Smooth muscle cell (in vitro differentiated cells): ENCODE data around the gene RGS19. TPM values are rescaled to one million over a fixed set of nuclear protein-coding genes. Genes with fewer than 3 reads are reported as not detected.
"Not testable (repeated sequence)": the region's sequence is repeated elsewhere in the genome, so short reads cannot be mapped to it uniquely, and the experiment has no call there.

Experiments used
- DNase-seq: peaks from one replicate; lab custom pipeline; 2025; ENCODE audit not compliant: unreplicated experiment; lab: John Stamatoyannopoulos, UW
- H2AFZ ChIP-seq: fragments of 200-600 bp; sonication (generic); 2 replicates; pipeline ENCODE4 v1.6.0; 2016; ENCODE audit warnings: antibody characterized with exemption, low read depth, mild to moderate bottlenecking
- H3F3A ChIP-seq: fragments of 200-600 bp; sonication (generic); 2 replicates; pipeline ENCODE4 v1.6.0; 2017; ENCODE audit warnings: antibody characterized with exemption, low read depth
- H3K27ac ChIP-seq: fragments of 200-600 bp; sonication (generic); 2 replicates; pipeline ENCODE4 v1.5.1; 2016; ENCODE audit warnings: low read depth, mild to moderate bottlenecking
- H3K27me3 ChIP-seq: fragments of 200-600 bp; sonication (generic); 2 replicates; pipeline ENCODE4 v1.6.1; 2016; ENCODE audit warnings: low read depth, mild to moderate bottlenecking
- H3K36me3 ChIP-seq: fragments of 200-600 bp; sonication (generic); 2 replicates; pipeline ENCODE4 v1.5.1; 2016; ENCODE audit warnings: low read depth
- H3K4me1 ChIP-seq: fragments of 200-600 bp; sonication (generic); 2 replicates; pipeline ENCODE4 v1.5.1; 2016; ENCODE audit warnings: low read depth
- H3K4me2 ChIP-seq: fragments of 200-600 bp; sonication (generic); 2 replicates; pipeline ENCODE4 v1.6.0; 2016; ENCODE audit warnings: mild to moderate bottlenecking
- H3K4me3 ChIP-seq: fragments of 200-600 bp; sonication (generic); 2 replicates; pipeline ENCODE4 v1.5.1; 2016; ENCODE audit warnings: mild to moderate bottlenecking
- H3K79me2 ChIP-seq: fragments of 200-600 bp; sonication (generic); 2 replicates; pipeline ENCODE4 v1.6.0; 2016; ENCODE audit warnings: low read depth, mild to moderate bottlenecking
- H3K9ac ChIP-seq: fragments of 200-600 bp; sonication (generic); 2 replicates; pipeline ENCODE4 v1.6.0; 2016; ENCODE audit warnings: low read depth
- H3K9me3 ChIP-seq: fragments of 200-600 bp; sonication (generic); replicated peaks from 2 replicates; pipeline ENCODE4 v1.5.1; 2016; ENCODE audit warnings: low read depth
- H4K20me1 ChIP-seq: fragments of 200-600 bp; sonication (generic); 2 replicates; pipeline ENCODE4 v1.6.0; 2016; ENCODE audit warnings: low read depth
- CTCF ChIP-seq: fragments of 200-600 bp; sonication (generic); IDR thresholded peaks from 2 replicates; pipeline ENCODE4 v1.5.1; 2017; ENCODE audit warnings: borderline replicate concordance, mild to moderate bottlenecking, antibody characterized with exemption; ENCODE audit not compliant: insufficient read depth, poor library complexity, severe bottlenecking
- whole genome bisulfite sequencing: methylation state at CpG from one replicate; pipeline ENCODE4 v1.1.7; 2016; ENCODE audit warnings: low lambda C conversion rate; 5-methylcytosine and 5-hydroxymethylcytosine counted together
- polyA plus RNA-seq: library from polyadenylated mRNA; unstranded; fragments of >200 nt; fragmentation: Nextera tagmentation; extraction: Ambion mirVana; gene quantifications from 2 replicates; pipeline ENCODE4 v1.2.1, GENCODE V29; 2016
- total RNA-seq: library from RNA; depleted of rRNA; stranded (reverse); fragments of >200 nt; gene quantifications from 2 replicates; pipeline ENCODE4 v1.2.3, GENCODE V29; 2014

RGS19 gene
- total and polyA plus RNA-seq, 2 experiments from 2014 or later = 17.4 to 24.6 TPM

- H3K9ac ChIP-seq = no peak overlapping the region
- H2AFZ ChIP-seq = no peak overlapping the region
- 85% methylated on average over 17 of the region's 19 CpGs for WGBS
- no peak overlapping the region for H3K4me2 ChIP-seq
- H4K20me1 ChIP-seq = peaks cover 3% of the 10 kb centered on the region
- H3K79me2 ChIP-seq = no peaks in the 10 kb centered on the region
- DNase-seq = no peak
- H3K4me1 ChIP-seq = no peaks in the 10 kb centered on the region
- no peaks in the 10 kb centered on the region for H3K9me3 ChIP-seq
- H3K4me3 ChIP-seq = no peak overlapping the region
- no peaks in the 10 kb centered on the region for H3K36me3 ChIP-seq
- no peak for TF ChIP-seq CTCF
- H3K27me3 ChIP-seq = no peaks in the 10 kb centered on the region
- no peaks in the 10 kb centered on the region for H3F3A ChIP-seq
- H3K27ac ChIP-seq = no peak overlapping the region
Observed at GRCh38 chr20:64091340-64091739, 12.0 kb upstream of the RGS19 start.

- no peak for TF ChIP-seq CTCF
- Histone ChIP-seq H3K4me1 (no peaks in the 10 kb centered on the region), H2AFZ (no peak overlapping the region), H3K79me2 (no peaks in the 10 kb centered on the region), H3K9ac (no peak overlapping the region), H3F3A (no peaks in the 10 kb centered on the region), H3K4me2 (no peak overlapping the region), H3K9me3 (no peaks in the 10 kb centered on the region), H3K27ac (no peak overlapping the region), H3K27me3 (peaks cover 10% of the 10 kb centered on the region), H3K4me3 (no peak overlapping the region), H4K20me1 (peaks cover 3% of the 10 kb centered on the region), H3K36me3 (no peaks in the 10 kb centered on the region)
- no peak for DNase-seq
- 82% methylated on average over 10 of the region's 10 CpGs for WGBS
Observed at GRCh38 chr20:64090165-64090564, 10.8 kb upstream of the RGS19 start.

GRCh38 chr20:64088586-64088985 is 9.3 kb upstream of the RGS19 start:
- not testable (repeated sequence) for H4K20me1 ChIP-seq, H3K4me2 ChIP-seq, H3K9me3 ChIP-seq, H3K27ac ChIP-seq, H3K4me3 ChIP-seq, H3K36me3 ChIP-seq, H3K9ac ChIP-seq, H3F3A ChIP-seq, H3K79me2 ChIP-seq, DNase-seq, H2AFZ ChIP-seq, H3K4me1 ChIP-seq
- H3K27me3 ChIP-seq = peaks cover 26% of the 10 kb centered on the region

- not testable (repeated sequence) for H3K4me2 ChIP-seq, H3K4me3 ChIP-seq, H3K9me3 ChIP-seq, H2AFZ ChIP-seq, H3K36me3 ChIP-seq, DNase-seq, H3K79me2 ChIP-seq, H3F3A ChIP-seq, H3K9ac ChIP-seq, H4K20me1 ChIP-seq, H3K27ac ChIP-seq
- Histone ChIP-seq H3K27me3 (peaks cover 26% of the 10 kb centered on the region), H3K4me1 (peaks cover 12% of the 10 kb centered on the region)
- WGBS = 97% methylated on average over 8 of the region's 36 CpGs
Observed at GRCh38 chr20:64087226-64087825, 8.0 kb upstream of the RGS19 start.

GRCh38 chr20:64086801-64087200 is 7.5 kb upstream of the RGS19 start:
- H3K27ac ChIP-seq = no peak overlapping the region
- DNase-seq = no peak
- peaks cover 26% of the 10 kb centered on the region for H3K27me3 ChIP-seq
- no peak overlapping the region for H3K9ac ChIP-seq
- no peaks in the 10 kb centered on the region for H3K36me3 ChIP-seq
- no peak for TF ChIP-seq CTCF
- H3K4me3 ChIP-seq = no peak overlapping the region
- H3K9me3 ChIP-seq = no peaks in the 10 kb centered on the region
- peaks cover 9% of the 10 kb centered on the region for H3F3A ChIP-seq
- H3K79me2 ChIP-seq = no peaks in the 10 kb centered on the region
- H4K20me1 ChIP-seq = peaks cover 3% of the 10 kb centered on the region
- 85% methylated on average over 10 of the region's 11 CpGs for WGBS
- peaks cover 12% of the 10 kb centered on the region for H3K4me1 ChIP-seq
- no peak overlapping the region for H2AFZ ChIP-seq
- no peak overlapping the region for H3K4me2 ChIP-seq
